MM.1S (cell line): ENCODE measurements around the gene DLEC1.
"Not testable (repeated sequence)": the region's sequence is repeated elsewhere in the genome, so short reads cannot be mapped to it uniquely, and the experiment has no call there.

Experiments
- CTCF ChIP-seq: fragments of 300-600 bp; sonication (generic); IDR thresholded peaks from 2 replicates; pipeline ENCODE4 v1.5.1; 2016; ENCODE audit warnings: antibody characterized with exemption, low read length, mixed read lengths
- EZH2phosphoT487 ChIP-seq: fragments of 300-600 bp; sonication (generic); IDR thresholded peaks from 2 replicates; pipeline ENCODE4 v1.6.1; 2018; ENCODE audit warnings: antibody characterized with exemption, low read length

- not testable (repeated sequence) for TF ChIP-seq CTCF, EZH2phosphoT487
These were observed 121.7 kb downstream of the DLEC1 start for GRCh38 chr3:38160704-38161103.
